MM.1S (cell line): Measurements from ENCODE around the gene GYPB.
"Not testable (repeated sequence)": the region's sequence is repeated elsewhere in the genome, so short reads cannot be mapped to it uniquely, and the experiment has no call there.

ENCODE experiments used
- EZH2 ChIP-seq: fragments of 300-600 bp; sonication (generic); optimal IDR thresholded peaks from 2 replicates; pipeline ENCODE3; 2017; ENCODE audit warnings: low read depth, mild to moderate bottlenecking, antibody characterized with exemption, low read length, mixed read lengths
- EZH2phosphoT487 ChIP-seq: fragments of 300-600 bp; sonication (generic); IDR thresholded peaks from 2 replicates; pipeline ENCODE4 v1.6.1; 2018; ENCODE audit warnings: antibody characterized with exemption, low read length
- TF ChIP-seq, protein P1 (sequence below): fragments of 300-600 bp; sonication (generic); IDR thresholded peaks from 2 replicates; pipeline ENCODE4 v1.5.1; 2016; ENCODE audit warnings: antibody characterized with exemption, low read length, mixed read lengths

DNA sequence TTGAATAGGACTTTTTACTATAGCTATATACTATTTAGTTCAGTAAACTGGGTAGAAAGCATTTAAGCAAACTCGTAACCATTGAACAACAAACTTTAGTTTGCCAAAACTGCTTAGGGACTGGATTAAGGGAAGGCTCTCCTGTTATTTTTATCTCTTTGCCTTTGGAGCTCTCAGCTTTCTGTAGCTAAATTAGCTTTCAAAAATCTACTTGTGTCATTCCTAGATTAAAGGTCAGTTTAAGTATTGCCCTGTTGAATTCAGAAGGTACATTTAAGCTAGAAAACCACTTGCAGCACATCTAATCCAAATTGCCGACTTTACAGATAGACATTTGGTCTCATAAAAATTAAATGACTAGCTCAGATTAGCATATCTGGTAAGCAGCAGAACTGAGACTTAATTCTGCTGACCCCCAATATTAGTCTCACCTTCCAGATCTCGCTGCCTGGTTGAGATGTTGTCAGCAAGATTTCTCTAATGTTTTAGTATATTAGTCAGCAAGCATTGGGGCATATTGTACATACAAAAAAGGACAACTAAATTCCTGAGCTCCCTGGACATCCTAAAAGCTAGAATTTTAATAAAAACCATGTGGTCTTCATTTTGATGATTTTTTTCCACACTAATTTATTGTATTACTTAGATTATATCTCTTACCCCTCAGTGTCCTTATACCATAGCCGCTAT lies 14.2 kb downstream of the GYPB start:
- not testable (repeated sequence) for TF ChIP-seq EZH2, EZH2phosphoT487
- TF ChIP-seq, protein P1, sequence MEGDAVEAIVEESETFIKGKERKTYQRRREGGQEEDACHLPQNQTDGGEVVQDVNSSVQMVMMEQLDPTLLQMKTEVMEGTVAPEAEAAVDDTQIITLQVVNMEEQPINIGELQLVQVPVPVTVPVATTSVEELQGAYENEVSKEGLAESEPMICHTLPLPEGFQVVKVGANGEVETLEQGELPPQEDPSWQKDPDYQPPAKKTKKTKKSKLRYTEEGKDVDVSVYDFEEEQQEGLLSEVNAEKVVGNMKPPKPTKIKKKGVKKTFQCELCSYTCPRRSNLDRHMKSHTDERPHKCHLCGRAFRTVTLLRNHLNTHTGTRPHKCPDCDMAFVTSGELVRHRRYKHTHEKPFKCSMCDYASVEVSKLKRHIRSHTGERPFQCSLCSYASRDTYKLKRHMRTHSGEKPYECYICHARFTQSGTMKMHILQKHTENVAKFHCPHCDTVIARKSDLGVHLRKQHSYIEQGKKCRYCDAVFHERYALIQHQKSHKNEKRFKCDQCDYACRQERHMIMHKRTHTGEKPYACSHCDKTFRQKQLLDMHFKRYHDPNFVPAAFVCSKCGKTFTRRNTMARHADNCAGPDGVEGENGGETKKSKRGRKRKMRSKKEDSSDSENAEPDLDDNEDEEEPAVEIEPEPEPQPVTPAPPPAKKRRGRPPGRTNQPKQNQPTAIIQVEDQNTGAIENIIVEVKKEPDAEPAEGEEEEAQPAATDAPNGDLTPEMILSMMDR, result not testable (repeated sequence)
